Mesodermal cell (in vitro differentiated cells): Measurements from ENCODE around the gene DRG1.
"Not testable (repeated sequence)": the region's sequence is repeated elsewhere in the genome, so short reads cannot be mapped to it uniquely, and the experiment has no call there.

Experiments used
- H3K27ac ChIP-seq: 2 replicates; pipeline ENCODE4 v1.7.0; 2013; ENCODE audit warnings: mild to moderate bottlenecking, low read depth, low read length, moderate library complexity; ENCODE audit not compliant: severe bottlenecking
- H3K36me3 ChIP-seq: 2 replicates; pipeline ENCODE4 v1.7.1; 2013; ENCODE audit warnings: mild to moderate bottlenecking, low read length, moderate library complexity; ENCODE audit not compliant: control insufficient read depth, insufficient read depth
- H3K4me1 ChIP-seq: one replicate; pipeline ENCODE4 v1.7.1; 2013; ENCODE audit warnings: mild to moderate bottlenecking, low read length; ENCODE audit not compliant: insufficient read depth, control insufficient read depth, poor library complexity, severe bottlenecking
- H3K4me3 ChIP-seq: 2 replicates; pipeline ENCODE4 v1.7.0; 2013; ENCODE audit warnings: low read length, control low read depth, mild to moderate bottlenecking; ENCODE audit not compliant: insufficient read depth, poor library complexity, severe bottlenecking; ENCODE audit errors: extremely low read depth
- H3K9me3 ChIP-seq: 2 replicates; pipeline ENCODE4 v1.7.1; 2013; ENCODE audit warnings: mild to moderate bottlenecking, low read length, moderate library complexity; ENCODE audit not compliant: control insufficient read depth
- WGBS, 2 experiments: methylation state at CpG; one replicate each; pipeline ENCODE4 v1.1.5; 2013; ENCODE audit warnings: missing lambda C conversion rate in 2 of 2; ENCODE audit not compliant: insufficient coverage in 2 of 2; 5-methylcytosine and 5-hydroxymethylcytosine counted together

The DRG1 gene

DNA sequence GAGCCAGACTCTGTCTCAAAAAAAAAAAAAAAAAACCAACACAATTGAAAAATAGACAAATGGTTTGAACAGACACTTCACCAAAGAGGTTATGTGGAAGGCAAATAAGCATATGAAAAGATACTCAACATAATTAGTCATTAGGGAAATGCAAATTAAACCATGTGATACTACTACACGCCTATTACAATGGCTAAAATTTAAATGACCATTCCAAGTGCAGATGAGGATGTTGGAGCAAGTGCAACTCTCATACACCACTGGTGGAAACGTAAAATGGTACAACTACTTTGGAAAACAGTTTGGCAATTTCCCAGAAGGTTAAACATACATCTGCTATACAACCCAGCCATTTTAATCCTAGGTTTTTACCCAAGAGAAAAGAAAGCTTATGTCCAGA is 65.9 kb downstream of the DRG1 start:
- H3K4me3 ChIP-seq = no peak overlapping the region
- no peak overlapping the region for H3K27ac ChIP-seq
- no peaks in the 10 kb centered on the region for H3K9me3 ChIP-seq
- WGBS, 2 experiments = 83 to 92% methylated on average over 1 to 2 of the region's 2 CpGs
- H3K4me1 ChIP-seq = no peaks in the 10 kb centered on the region
- peaks cover 81% of the 10 kb centered on the region for H3K36me3 ChIP-seq

GRCh38 chr22:31474743-31475142 is 75.3 kb downstream of the DRG1 start:
- H3K9me3 ChIP-seq = no peaks in the 10 kb centered on the region
- WGBS, 2 experiments = no CpG with 5 or more reads among the region's 2 CpGs
- peaks cover 88% of the 10 kb centered on the region for H3K36me3 ChIP-seq
- H3K4me1 ChIP-seq = no peaks in the 10 kb centered on the region
- H3K27ac ChIP-seq = no peak overlapping the region
- H3K4me3 ChIP-seq = no peak overlapping the region

GRCh38 chr22:31475800-31476199 is 76.4 kb downstream of the DRG1 start:
- H3K27ac ChIP-seq = no peak overlapping the region
- peaks cover 92% of the 10 kb centered on the region for H3K36me3 ChIP-seq
- 93% methylated on average over 2 of the region's 3 CpGs; no CpG with 5 or more reads in 1 of the 2 experiments for WGBS, 2 experiments
- H3K4me3 ChIP-seq = no peak overlapping the region
- no peaks in the 10 kb centered on the region for H3K9me3 ChIP-seq
- H3K4me1 ChIP-seq = no peaks in the 10 kb centered on the region

GRCh38 chr22:31477329-31477728 is 77.9 kb downstream of the DRG1 start:
- no peaks in the 10 kb centered on the region for H3K9me3 ChIP-seq
- no peak overlapping the region for H3K4me3 ChIP-seq
- peaks cover 92% of the 10 kb centered on the region for H3K36me3 ChIP-seq
- H3K27ac ChIP-seq = no peak overlapping the region
- WGBS, 2 experiments = 100% methylated on average over 1 of the region's 4 CpGs; no CpG with 5 or more reads in 1 of the 2 experiments
- no peaks in the 10 kb centered on the region for H3K4me1 ChIP-seq

GRCh38 chr22:31481129-31481528 is 81.7 kb downstream of the DRG1 start:
- WGBS, 2 experiments = 100% methylated on average over 1 to 3 of the region's 3 CpGs
- Histone ChIP-seq H3K4me3 (no peak overlapping the region), H3K27ac (no peak overlapping the region), H3K9me3 (no peaks in the 10 kb centered on the region), H3K36me3 (peaks cover 94% of the 10 kb centered on the region), H3K4me1 (no peaks in the 10 kb centered on the region)

GRCh38 chr22:31482470-31482869 is 83.1 kb downstream of the DRG1 start:
- H3K4me3 ChIP-seq, H3K27ac ChIP-seq, H3K4me1 ChIP-seq, H3K9me3 ChIP-seq: not testable (repeated sequence)
- WGBS, 2 experiments = 94 to 97% methylated on average over 5 to 6 of the region's 8 CpGs
- peaks cover 93% of the 10 kb centered on the region for H3K36me3 ChIP-seq
